HG02885 (cell line): ENCODE data around the gene TCF7L2.

Source experiments
- ATAC-seq: cut with Tn5 transposase; IDR thresholded peaks from one replicate; pipeline ENCODE4 v1.9.1; 2021; ENCODE audit warnings: mild to moderate bottlenecking; ENCODE audit not compliant: unreplicated experiment, poor library complexity

The TCF7L2 gene

GRCh38 chr10:113133497-113134115, 183.6 kb downstream of the TCF7L2 start:
- no peak for ATAC-seq

DNA sequence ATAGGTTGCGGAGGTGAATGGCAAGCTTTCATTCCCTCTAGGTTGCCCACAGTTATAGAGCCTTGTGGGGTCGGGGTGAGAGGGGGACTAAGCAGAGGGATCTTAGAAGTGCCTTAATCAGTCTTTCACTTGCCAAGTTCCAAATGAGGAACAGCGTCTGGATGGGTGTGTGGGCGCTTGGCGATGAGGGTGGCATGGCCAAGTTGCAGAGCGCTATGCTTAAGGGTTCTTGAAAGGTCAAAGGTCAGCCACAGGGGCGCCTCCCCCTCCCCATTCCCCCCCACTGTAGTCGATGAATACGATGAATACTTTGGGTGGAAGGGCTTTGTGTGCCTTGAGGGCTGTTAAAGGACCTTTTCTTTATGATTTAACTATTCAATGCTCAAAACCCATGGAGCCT, 185.0 kb downstream of the TCF7L2 start:
- ATAC-seq, result no peak

- ATAC-seq, result no peak
Measured at GRCh38 chr10:113137941-113138685, 188.1 kb downstream of the TCF7L2 start.

DNA sequence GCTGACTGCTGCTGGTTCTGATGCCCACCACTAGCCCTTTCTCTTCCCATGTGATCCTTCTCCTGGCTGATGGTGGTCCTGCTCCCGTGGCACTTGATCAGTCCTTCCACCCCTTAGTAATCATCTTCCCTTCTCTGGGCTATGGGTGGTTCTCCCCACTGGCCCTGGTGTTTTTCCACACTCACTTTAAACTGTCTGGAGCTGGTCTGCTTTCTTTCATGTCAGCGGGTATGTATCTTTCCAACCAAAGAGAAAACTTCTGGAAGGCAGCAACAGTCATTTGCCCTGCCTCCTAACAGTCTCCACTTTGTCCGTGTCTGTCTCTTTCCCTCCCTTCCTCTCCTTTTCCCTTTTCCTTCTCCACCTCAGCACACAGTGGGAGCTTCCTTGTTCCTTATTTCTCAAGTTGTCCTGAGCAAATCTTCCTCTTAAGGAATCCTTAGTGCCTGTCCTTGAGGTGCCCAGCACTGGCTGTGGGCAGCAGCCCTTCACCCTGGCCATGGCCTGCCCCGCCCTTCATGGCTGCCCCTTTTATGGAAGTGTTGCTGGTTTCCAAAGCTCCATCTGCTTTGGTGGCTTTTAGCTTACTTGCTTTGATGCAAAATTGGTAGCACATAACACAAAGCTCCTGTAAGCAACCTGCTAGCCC, 189.0 kb downstream of the TCF7L2 start:
- ATAC-seq, result no peak

DNA sequence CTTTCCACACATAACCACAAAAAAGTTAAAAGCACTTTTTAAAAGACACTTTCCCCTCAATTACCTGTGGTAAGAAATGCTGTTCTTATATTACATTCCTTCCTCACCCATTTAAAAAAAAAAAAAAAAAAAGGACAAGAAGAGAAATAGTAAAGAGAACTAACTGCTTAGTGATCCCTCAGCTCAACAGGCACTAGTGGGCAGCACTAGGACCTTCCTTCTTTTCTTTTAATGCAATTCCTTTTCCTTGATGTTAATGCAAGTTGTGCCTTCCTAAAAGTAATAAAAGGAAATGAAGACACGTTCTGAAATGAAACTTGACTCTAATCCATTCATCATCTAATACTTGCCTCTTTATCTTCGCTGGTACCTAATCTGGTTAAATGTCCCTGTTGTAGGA, 189.7 kb downstream of the TCF7L2 start:
- ATAC-seq, result no peak

DNA sequence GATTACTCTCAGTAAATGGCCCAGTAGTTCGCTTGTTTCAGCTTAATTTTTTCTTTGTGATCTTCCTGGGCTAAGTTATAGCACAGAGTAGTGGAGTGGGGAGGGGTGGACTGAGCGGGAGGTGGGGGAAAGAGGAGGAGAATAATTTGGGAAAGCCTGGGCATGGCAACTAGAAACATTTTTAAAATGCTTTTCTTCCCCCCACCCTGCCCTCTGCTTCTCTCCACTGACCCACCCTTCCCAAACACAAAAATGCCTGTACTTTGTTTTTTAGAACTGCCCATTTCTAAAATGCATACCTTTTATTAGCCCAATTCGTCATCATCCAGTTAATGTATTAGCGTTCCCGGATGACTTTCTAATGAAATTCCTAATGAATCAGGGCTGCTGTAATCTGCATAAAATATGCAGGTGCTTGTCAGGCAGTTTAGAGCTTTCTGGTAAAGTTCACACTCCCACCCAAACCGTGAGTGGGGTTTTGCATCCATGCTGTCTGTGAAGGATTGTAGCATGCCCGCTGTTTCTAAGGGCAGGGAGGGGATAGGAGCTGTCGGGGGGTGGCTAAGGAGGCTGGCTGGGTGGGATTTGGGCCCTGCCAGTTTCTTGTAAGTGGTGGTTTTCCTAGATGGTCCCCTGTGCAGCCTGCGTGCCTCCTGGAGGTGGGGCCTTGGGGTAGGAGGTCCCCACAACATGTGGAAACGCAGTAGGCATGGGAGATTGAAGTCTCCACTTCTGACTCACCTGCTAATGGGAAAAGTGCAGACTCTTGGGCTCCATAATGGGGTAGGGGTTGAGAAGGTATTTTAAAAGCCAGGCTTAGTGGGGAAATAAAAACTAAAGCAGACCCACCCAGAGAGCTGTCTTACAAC, 190.3 kb downstream of the TCF7L2 start:
- no peak for ATAC-seq

- ATAC-seq, result no peak
Measured at GRCh38 chr10:113142601-113143362, 192.7 kb downstream of the TCF7L2 start.

- ATAC-seq, result no peak
Measured at GRCh38 chr10:113144576-113144975, 194.5 kb downstream of the TCF7L2 start.

DNA sequence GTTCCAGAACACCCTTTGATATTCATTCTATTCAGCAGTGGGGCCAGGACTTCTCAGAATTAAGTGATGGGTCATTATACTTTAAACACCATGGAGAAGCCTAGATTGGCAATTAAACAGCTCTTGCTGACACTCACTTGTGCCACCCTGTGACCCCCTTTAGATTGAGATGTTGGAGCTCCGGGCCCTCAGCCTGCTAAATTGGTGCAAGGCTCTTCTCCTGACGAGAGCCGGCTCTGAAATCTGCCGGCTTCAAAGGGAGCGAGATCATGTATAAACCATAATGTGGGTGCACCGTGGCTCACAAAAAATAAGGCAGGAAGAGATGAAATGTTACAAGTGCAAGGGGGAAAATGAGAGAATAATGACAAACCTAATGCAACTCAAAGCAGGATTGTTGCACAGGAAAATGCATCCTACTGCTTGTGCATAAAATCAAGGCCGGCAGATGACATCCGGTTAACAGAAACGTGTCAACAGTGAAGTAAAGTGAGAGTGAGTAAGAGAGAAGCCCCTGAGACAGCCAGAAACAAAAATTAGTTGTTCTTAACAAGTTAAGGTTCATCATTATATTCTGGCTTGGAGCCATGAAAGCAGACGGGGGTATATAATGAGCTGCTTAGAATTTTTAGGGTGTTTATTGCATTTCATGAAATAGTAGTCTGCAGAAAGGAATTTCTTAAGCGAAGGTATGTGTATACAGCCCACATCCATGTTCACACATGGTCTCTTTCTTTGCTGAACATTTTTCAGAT, 198.2 kb downstream of the TCF7L2 start:
- ATAC-seq, result no peak

DNA sequence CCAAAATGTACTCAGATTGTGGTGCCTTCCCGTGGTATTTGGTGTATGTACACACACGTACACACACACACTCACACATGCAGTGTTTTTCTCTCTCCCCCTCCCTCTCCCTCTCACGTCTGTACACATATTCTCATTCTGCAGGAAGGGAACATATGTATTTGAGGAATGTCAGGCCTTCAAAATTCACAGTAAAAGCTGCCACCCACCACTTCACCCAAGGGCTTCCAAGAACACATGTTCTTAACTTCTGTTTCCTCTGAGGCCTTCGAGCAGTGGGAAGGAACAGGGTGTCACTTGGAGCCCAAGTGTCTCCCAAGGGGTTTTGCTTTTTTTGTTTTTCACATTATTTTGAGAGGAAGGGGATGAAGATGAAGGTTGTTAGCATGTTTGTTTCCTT, 198.9 kb downstream of the TCF7L2 start:
- no peak for ATAC-seq

DNA sequence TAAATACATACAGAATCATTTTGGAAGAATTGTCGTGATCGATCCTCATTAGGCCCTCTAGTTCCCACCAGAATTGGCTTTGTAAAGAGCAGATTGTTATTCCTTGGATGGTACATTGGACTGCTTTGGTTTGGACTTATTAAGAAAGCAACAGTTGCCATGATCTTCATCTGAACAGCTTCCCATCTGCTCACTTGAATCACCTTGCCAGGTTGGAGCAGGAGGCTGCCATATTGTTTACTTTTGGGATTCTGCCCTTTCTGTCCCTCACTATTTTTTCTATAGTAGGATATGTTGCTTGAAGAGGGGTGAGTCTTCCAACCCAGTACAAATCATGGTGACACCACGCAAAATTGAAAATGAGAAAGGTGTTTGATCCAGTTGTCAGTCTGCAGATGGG, 199.6 kb downstream of the TCF7L2 start:
- ATAC-seq, result no peak

- no peak for ATAC-seq
Measured at GRCh38 chr10:113151190-113151666, 201.2 kb downstream of the TCF7L2 start.

DNA sequence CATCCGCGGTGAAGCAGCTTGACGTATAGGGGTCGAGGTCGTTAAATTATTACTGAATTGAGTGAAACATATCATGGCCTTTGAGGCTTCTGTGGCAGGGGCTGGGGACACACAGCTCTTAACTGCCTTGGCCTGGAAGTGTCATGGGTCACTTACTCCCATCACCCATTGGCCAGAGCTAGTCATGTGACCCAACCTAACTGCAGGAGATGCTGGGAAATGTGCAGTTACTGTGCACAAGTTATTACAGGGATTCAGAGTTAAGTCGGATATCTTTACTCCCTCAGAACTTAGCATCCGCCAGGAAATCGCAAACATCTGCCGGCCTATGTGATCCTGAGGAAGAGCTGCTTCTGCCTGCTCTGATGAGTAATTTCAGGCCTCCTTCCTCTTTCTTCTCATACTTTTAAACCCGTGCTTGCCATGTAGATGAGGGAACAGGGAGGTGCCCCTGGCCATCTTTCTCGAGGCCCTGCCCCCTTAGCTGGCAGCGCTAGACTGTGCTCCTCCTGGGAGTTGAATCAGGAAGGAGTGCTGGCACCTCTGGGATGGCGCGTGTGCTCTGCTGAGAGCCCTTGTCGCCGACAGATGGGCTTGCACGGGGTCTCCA, 203.6 kb downstream of the TCF7L2 start:
- no peak for ATAC-seq

- ATAC-seq, result no peak
Measured at GRCh38 chr10:113157441-113157840, 207.4 kb downstream of the TCF7L2 start.

DNA sequence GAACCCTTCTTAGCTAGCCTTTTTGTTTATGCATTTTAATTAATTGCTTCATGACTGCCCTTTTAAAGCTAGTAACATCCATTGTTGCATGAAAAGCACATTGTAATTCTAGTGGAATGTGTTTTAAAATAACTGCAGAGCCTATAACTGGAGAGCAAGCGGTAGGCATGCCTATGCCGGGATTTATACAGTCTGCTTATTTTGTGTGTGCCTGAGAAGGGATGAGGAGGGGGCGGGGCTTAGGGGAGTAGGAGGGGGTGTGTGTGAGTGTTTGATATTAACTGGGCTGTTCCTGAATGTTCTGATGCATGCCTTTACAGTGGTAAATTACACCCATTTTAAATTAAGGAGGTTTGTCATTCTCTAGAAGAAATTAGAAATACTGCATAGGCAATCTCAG, 208.1 kb downstream of the TCF7L2 start:
- no peak for ATAC-seq

DNA sequence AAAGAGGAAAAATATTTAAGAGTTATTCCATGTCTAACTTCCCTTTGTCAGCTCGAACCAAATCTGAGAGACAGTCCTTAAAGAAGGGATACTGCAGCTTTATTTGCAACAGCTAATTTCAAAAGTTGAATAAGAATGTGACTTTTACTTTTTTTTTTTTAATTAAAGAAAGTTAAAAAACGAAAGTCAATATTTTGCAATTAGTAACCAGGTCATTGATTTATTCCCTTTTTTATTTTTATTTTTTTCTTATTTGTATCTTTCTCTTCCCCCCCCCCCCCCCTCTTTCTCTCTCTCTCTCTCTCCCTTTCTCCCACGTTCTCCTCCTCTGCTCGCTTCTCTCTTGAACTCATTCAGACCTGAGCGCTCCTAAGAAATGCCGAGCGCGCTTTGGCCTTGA, 209.5 kb downstream of the TCF7L2 start:
- ATAC-seq, result no peak

DNA sequence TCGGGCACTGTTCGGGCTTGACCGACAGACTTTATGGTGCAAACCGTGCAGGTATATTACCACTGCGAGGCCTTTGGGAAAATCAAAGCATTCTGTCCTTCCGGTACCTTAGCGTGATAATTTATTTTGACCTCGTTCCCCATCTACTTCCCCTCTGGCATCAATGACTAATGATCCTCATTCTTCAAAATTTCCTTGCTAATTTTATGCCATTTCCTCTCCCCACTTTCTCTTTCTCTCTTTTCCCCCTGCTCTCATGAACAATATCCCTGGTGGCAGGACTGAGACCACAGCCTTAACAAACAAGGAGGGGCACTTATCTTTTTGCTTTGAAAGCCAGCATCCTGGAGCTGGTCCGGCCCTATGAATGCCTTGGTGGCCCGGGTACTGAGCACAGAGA, 210.6 kb downstream of the TCF7L2 start:
- no peak for ATAC-seq

- ATAC-seq, result no peak
Measured at GRCh38 chr10:113161066-113161465, 211.0 kb downstream of the TCF7L2 start.

DNA sequence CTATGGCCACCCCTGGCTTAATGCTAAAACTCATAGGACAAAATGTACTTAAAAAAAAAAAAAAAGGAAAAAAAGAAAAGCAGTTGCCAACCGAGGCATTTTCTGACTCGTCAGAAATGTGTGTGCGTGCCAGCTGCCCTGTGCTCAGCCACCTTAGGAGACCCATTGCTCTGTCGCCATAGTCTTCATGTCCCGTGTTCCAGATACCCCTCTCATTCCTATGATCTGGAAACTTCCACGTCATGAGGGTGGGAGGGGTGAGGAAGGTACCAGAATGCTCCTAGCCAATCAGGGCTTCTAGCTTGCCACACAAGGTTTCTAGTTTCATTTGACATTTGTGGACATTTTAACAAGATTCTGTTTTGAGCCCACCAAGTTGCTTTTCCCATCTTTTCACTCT, 212.9 kb downstream of the TCF7L2 start:
- ATAC-seq, result no peak
